Cerebellar nuclear complex (tissue), 1 donor: ENCODE measurements around the gene ESYT2.

Experiments
- DNase-seq, 2 experiments: peaks; one replicate each; lab custom pipeline; 2025; lab: John Stamatoyannopoulos, UW

Gene ESYT2

DNA sequence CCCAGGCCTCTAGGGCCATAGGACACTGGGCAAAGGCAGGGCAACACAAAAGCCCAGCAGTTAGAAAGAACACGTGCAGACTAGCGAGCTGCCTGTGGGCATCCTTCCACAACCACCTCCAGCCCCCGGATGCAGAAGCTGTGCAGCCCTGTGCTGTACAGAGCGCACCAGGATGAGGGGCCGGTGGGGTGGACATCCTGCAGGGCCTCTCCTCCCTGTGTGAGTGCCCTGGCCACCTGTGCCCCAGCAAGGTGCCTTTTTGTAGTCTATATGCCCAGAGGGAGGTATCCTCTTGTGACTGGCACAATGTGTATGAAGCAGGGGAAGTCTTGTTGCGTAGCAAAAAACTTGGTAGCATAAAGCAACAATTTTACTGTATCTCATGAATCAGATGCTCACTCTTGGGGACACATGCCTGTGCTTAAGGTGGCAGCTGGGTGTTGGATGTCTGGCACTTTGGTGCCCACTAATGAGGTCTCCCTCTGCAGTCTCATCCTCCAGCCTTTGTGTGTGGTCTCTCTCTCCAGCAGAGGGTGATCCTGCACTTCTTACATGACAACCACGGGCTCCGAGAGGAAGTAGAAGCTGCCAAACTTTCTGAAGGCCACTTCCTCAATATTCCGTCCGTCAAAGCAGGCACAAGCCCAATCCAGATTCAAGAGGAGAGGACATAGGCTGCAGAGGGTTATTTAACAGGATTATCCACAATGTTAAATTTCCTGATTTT, 133.4 kb downstream of the ESYT2 start:
- no peak for DNase-seq

DNA sequence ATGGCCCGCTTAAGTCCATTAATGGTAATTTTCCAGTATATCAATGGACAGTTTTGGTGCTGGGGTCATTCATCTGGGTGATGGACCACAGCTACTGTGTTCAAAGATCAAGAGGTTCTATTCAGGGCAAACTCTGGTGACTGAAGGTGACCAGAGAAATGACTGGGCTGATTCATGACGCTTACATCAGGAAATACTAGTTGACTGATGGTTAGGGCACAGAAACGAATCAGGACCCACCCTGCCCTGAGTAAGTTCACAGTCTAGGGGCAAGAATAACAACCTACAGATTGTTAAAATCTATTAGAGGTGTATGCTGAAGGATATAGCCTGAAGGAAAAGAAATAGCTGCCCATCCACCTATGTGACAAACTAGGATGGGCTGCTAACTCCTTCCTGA, 134.3 kb downstream of the ESYT2 start:
- no peak for DNase-seq

DNA sequence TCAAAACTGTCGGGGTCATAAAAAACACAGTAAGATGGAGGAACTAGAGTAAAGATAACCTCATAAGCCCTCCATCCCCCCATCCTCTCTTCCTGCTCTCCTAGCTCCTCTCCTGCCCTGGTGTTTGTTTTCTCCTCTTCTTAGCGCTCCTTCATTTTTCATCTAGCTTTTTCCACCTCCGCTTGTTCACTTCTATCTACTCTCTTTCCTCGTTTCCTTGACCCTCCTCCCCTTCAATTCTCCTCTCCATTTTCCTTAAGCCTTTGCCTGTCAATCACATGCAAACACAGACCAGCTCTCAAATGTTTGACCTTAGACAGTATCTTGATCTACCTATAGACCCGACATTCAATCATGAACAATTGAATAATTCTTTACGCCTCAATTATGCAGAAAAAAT, 134.7 kb downstream of the ESYT2 start:
- DNase-seq: no peak

DNA sequence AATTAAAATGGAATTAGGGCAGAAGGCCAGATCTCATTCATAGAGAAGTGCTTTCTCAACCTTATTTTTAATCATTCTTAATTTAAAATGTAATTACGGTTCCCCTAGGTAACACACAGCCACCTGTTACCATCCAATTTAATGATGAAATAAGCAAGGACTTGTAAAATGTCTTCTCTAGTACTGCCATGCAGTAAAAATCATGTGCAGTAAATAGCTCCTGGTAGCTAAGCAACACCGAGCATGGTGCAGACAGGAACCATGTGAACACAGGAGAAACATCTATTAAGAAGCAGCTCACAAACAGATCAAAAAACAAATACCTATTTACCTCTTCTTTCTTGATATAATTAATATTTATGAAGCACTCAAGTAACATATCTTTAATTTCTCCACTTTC, 139.8 kb downstream of the ESYT2 start:
- no peak for DNase-seq

DNA sequence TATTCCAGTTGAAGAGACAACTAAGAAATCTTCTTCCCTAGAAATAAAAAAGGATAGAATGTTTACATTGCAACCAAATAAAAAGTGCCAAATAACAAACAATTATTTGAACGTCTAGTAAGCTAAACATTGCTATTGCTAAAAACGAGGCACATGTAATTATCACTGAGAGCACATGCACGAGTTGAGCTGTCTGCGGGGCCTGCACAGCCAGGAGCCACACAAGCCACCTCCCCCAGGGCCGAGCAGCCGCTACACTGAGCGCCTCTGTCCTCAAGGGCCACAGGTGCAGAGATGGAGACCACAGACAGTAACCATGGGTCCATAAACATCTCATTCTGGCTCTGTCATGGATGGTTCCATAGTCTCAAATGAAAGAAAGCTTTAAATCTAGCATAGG, 141.9 kb downstream of the ESYT2 start:
- DNase-seq: no peak

DNA sequence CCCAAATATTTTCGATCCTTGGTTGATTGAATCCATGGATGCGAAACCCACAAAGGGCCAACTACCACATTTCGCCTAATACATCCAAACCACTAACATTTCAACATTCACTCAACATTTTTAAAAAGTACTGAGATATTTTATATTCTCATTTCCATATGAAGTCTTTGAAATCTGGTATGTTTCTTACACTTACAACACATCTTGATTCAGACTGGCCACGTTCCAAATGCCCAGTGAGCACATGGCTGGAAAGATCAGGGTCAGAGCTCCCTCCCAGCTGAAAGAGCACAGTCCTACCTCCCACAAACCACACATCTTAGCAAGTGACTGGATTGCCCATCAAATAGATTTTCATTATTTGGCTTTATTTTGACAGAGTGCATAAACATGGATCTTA, 143.6 kb downstream of the ESYT2 start:
- no peak for DNase-seq

DNA sequence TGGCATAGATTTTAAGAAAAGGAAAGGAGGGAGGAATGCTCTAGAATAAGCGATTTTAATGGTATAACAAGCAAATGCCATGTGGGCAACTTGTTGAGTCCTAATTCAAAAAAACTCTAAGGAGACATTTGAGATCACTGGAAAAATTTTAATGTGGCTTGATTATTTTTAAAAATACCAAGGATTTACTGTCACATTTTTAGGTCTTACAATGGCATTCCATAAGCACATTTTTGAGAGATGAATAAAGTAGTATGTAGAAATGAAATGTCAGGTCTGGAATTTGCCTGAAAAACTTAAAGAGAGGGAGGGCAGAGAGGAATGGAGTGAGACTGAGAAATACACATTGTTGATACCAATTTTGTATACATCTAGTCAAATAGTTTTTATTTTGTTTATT, 145.0 kb downstream of the ESYT2 start:
- no peak for DNase-seq

DNA sequence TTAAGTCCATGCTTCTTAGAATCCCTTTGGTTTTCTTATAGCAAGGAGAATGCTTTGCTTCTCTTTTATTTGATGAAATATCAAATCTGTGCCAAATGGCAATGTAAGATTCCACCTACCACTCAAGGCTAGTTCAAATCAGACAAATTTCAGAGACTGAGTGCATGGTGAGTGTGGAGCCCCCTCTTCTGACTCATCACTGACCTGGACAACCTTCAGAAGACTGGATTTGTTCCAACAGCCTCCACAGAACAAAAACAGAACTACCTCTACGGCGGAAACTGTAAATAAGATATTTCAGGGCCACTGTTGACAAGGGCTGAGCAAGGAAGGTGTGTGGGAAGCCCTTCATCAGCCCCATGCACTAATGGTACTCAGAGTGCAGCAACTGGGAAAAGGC, 145.8 kb downstream of the ESYT2 start:
- no peak for DNase-seq

DNA sequence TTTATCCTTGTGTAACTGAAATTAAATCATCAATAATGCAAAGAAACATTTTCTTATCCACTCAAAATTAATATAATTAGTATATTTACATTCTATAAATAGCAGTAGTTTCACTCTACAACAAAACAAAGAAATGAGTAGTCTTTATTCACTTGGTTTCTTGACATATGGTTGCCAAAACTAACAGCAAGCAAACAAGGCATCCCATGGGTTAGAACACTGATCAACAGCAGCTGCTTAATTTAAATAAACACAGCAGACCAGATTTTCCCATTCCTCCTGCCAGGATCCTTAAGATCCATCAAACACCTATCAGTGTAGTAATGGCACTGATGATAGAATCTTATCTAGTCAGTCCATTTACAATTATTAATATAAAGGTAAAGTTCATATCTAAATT, 146.9 kb downstream of the ESYT2 start:
- DNase-seq: no peak
